ENCODE data around the gene KLK1.

Gene KLK1

DNA sequence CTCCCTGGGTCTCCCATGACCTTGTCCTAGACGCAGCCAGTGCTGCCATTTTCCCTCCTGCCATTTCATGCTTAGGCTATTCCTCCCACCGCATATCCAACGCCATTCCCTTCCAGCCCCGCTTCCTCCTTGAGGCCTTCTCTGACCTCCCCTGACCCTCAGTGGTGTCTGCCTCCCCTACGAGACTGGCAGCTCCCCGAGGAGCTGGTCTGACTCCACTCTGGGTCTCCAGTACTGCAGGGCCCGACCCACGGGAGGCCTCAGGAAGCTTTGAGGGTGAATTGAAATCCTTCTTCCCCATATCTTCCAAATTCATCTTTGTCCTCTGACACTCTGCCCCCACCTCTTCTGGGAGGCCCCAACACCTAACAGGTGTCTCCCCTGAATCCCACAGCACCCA is 9.1 kb upstream of the KLK1 start:
- no peak overlapping the region for H3K4me3 ChIP-seq (ENCODE audit: low read depth, low read length)
- TF ChIP-seq, protein P1, sequence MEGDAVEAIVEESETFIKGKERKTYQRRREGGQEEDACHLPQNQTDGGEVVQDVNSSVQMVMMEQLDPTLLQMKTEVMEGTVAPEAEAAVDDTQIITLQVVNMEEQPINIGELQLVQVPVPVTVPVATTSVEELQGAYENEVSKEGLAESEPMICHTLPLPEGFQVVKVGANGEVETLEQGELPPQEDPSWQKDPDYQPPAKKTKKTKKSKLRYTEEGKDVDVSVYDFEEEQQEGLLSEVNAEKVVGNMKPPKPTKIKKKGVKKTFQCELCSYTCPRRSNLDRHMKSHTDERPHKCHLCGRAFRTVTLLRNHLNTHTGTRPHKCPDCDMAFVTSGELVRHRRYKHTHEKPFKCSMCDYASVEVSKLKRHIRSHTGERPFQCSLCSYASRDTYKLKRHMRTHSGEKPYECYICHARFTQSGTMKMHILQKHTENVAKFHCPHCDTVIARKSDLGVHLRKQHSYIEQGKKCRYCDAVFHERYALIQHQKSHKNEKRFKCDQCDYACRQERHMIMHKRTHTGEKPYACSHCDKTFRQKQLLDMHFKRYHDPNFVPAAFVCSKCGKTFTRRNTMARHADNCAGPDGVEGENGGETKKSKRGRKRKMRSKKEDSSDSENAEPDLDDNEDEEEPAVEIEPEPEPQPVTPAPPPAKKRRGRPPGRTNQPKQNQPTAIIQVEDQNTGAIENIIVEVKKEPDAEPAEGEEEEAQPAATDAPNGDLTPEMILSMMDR (conservative IDR thresholded peaks at IDR 0.05; ENCODE audit: low read depth, low read length), result no peak
- no peak for DNase-seq (ENCODE audit: low read depth)

- TF ChIP-seq, protein P1 (conservative IDR thresholded peaks at IDR 0.05; ENCODE audit: low read depth, low read length), result no peak
- DNase-seq (ENCODE audit: low read depth), result no peak
- no peak overlapping the region for H3K4me3 ChIP-seq (ENCODE audit: low read depth, low read length)
These were observed 7.4 kb upstream of the KLK1 start for GRCh38 chr19:50831026-50831396.

- no peak overlapping the region for H3K4me3 ChIP-seq (ENCODE audit: low read depth, low read length)
- TF ChIP-seq, protein P1 (conservative IDR thresholded peaks at IDR 0.05; ENCODE audit: low read depth, low read length), result no peak
- DNase-seq (ENCODE audit: low read depth), result no peak
These were observed 6.9 kb upstream of the KLK1 start for GRCh38 chr19:50830266-50831025.

- H3K4me3 ChIP-seq (ENCODE audit: low read depth, low read length), result no peak overlapping the region
- DNase-seq (ENCODE audit: low read depth), result no peak
- TF ChIP-seq, protein P1 (conservative IDR thresholded peaks at IDR 0.05; ENCODE audit: low read depth, low read length), result no peak
These were observed 6.2 kb upstream of the KLK1 start for GRCh38 chr19:50829801-50830200.

DNA sequence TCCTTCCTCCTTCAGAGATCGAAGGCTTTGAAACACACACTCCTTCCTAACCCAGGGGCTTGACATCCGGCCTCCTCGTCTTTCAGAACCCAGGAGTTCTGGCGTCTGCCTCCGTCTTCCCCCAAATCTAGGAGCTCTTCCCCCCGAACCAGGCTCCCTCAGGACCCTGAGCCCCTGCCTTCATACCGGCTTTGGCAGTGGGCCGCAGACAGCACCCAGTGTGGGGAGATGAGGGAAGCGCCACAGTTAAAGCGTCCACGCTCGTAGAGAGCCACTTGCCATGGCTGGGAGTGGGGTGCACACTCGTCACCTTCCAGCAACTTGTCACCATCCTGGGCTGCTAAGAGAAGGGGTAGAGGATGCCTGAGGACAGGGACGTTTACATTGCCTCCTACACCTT is 3.9 kb upstream of the KLK1 start:
- DNase-seq (ENCODE audit: low read depth), result no peak
- TF ChIP-seq, protein P1 (conservative IDR thresholded peaks at IDR 0.05; ENCODE audit: low read depth, low read length), result no peak
- H3K4me3 ChIP-seq (ENCODE audit: low read depth, low read length), result no peak overlapping the region

DNA sequence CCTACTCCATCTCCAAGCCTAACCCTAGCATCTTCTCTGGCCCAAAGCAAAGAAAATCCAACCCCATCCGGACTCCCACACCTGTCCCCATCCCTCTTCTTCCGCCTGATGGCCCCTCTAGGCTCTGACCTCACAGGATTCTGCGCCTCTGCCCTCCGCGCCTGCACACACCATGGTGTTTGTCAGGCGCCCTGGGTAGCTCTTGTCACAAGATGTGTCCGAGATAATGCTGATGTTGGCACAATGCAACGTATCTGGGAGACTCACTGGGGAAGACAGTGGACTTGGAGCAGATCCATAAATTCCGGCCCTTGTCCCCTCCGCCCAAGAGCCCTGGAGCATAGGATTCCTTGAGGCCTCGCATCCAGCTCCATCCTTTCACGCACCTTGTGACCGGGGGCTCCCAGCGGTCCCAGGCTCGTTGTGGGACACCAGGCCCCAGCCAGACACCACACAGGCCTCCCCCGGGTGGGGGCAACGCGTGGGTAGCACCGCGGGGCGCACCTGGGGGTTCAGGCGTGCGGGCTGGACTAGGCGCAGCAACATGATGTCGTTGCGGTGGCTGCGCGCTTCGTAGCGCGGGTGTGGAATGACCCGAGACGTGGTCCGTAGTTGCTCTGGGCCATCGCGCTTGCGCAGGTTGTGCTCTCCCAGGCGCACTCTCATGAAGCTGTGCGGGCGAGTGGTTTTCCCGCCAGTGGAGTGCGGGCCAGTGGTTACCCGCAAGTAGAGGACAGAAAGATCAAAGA is 3.1 kb upstream of the KLK1 start:
- H3K4me3 ChIP-seq (ENCODE audit: low read depth, low read length), result no peak overlapping the region
- TF ChIP-seq, protein P1 (conservative IDR thresholded peaks at IDR 0.05; ENCODE audit: low read depth, low read length), result no peak
- no peak for DNase-seq (ENCODE audit: low read depth)

Measured in choroid plexus epithelial cell (primary cell).